Panc1 (cell line): ENCODE measurements around the gene SNED1. TPM values are rescaled to one million over a fixed set of nuclear protein-coding genes. Genes with fewer than 3 reads are reported as not detected.

Experiments
- ATAC-seq: fragments of 200-7000 bp; cut with Tn5 transposase; 2 replicates; pipeline ENCODE4 v1.9.1; 2020; ENCODE audit warnings: mild to moderate bottlenecking, moderate library complexity
- BruUV-seq: library from RNA; stranded (reverse); fragments of 400-500 nt; replicated peaks from 2 replicates; lab custom pipeline; 2021; lab: Mats Ljungman, UMichigan
- CTCF ChIA-PET: fragments of 300-600 bp; sonication (Branson Sonifier 250); formaldehyde crosslinking; loops from one replicate; lab custom pipeline; 2022; ENCODE audit warnings: antibody characterized with exemption; lab: Charles Lee
- POLR2A ChIA-PET: fragments of 300-600 bp; sonication (Branson Sonifier 250); formaldehyde crosslinking; loops from one replicate; lab custom pipeline; 2022; ENCODE audit warnings: antibody characterized with exemption; lab: Charles Lee
- DNase-seq: peaks from one replicate; pipeline ENCODE4 v3.0.0-alpha.2; 2010; ENCODE audit warnings: low read depth, low spot score
- H3K27ac ChIP-seq: 2 replicates; pipeline ENCODE4 v1.5.1; 2011; ENCODE audit warnings: mild to moderate bottlenecking, low read length, inconsistent platforms
- H3K27me3 ChIP-seq: fragments of 200-500 bp; sonication (Bioruptor generic); 2 replicates; pipeline ENCODE4 v1.6.0; 2014; ENCODE audit warnings: low read length, inconsistent platforms; ENCODE audit not compliant: control insufficient read depth, insufficient read depth
- H3K36me3 ChIP-seq: fragments of 200-500 bp; sonication (Bioruptor generic); 2 replicates; pipeline ENCODE4 v1.5.1; 2014; ENCODE audit warnings: inconsistent platforms, mild to moderate bottlenecking, low read length, moderate library complexity; ENCODE audit not compliant: control insufficient read depth, insufficient read depth
- H3K4me1 ChIP-seq: 2 replicates; pipeline ENCODE4 v1.5.1; 2011; ENCODE audit warnings: inconsistent platforms, mild to moderate bottlenecking, low read length, moderate library complexity; ENCODE audit not compliant: control insufficient read depth, insufficient read depth
- H3K4me3 ChIP-seq, 2 experiments: 2 replicates each; pipeline ENCODE4 v1.5.1; 2011 to 2012; ENCODE audit warnings: low read depth in 2 of 2, low read length in 2 of 2, mild to moderate bottlenecking in 2 of 2, inconsistent platforms in 1 of 2, moderate library complexity in 1 of 2
- H3K9me3 ChIP-seq: fragments of 200-500 bp; sonication (Bioruptor generic); 2 replicates; pipeline ENCODE4 v1.5.1; 2014; ENCODE audit warnings: low read depth, mild to moderate bottlenecking, inconsistent platforms, low read length, moderate library complexity; ENCODE audit not compliant: control insufficient read depth, insufficient read depth
- POLR2AphosphoS5 ChIP-seq: IDR thresholded peaks from 2 replicates; pipeline ENCODE4 v1.6.1; 2012; ENCODE audit warnings: mild to moderate bottlenecking, low read depth, low read length, moderate library complexity
- REST ChIP-seq, 2 experiments: IDR thresholded peaks; 2 replicates each; pipeline ENCODE4 v1.6.1; 2011 to 2012; ENCODE audit warnings: low read depth in 2 of 2, control low read depth in 1 of 2, low read length in 1 of 2, mild to moderate bottlenecking in 1 of 2, moderate library complexity in 1 of 2; ENCODE audit not compliant: insufficient read depth in 1 of 2
- SIN3A ChIP-seq: IDR thresholded peaks from 2 replicates; pipeline ENCODE4 v1.6.1; 2012; ENCODE audit warnings: low read depth, mild to moderate bottlenecking, low read length, moderate library complexity, borderline replicate concordance; ENCODE audit not compliant: insufficient read depth
- TCF7L2 ChIP-seq: IDR thresholded peaks from 2 replicates; pipeline ENCODE4 v1.6.1; 2011; ENCODE audit warnings: mild to moderate bottlenecking, low read depth, low read length, inconsistent platforms
- in situ Hi-C: cut with HindIII; loops from 2 replicates; pipeline ENCODE4 v1.10.0; 2016; ENCODE audit warnings: low sequenced_read_pairs, low pct_unique_long_range_greater_than_20kb
- intact Hi-C: fragments of 100-400 bp; cut with micrococcal nuclease; formaldehyde crosslinking; loops from one replicate; pipeline ENCODE4 v1.10.0; 2022; ENCODE audit not compliant: unreplicated experiment
- total RNA-seq: library from RNA; stranded (reverse); gene quantifications from one replicate; pipeline ENCODE4 v1.2.1, GENCODE V29; 2021; ENCODE audit not compliant: unreplicated experiment
- TF ChIP-seq, protein P1 (sequence below): fragments of 450-650 bp; IDR thresholded peaks from 2 replicates; pipeline ENCODE4 v1.5.1; 2017; ENCODE audit warnings: mild to moderate bottlenecking

SNED1 gene
- total RNA-seq, 1 experiment from 2014 or later: 11.0 TPM

DNA sequence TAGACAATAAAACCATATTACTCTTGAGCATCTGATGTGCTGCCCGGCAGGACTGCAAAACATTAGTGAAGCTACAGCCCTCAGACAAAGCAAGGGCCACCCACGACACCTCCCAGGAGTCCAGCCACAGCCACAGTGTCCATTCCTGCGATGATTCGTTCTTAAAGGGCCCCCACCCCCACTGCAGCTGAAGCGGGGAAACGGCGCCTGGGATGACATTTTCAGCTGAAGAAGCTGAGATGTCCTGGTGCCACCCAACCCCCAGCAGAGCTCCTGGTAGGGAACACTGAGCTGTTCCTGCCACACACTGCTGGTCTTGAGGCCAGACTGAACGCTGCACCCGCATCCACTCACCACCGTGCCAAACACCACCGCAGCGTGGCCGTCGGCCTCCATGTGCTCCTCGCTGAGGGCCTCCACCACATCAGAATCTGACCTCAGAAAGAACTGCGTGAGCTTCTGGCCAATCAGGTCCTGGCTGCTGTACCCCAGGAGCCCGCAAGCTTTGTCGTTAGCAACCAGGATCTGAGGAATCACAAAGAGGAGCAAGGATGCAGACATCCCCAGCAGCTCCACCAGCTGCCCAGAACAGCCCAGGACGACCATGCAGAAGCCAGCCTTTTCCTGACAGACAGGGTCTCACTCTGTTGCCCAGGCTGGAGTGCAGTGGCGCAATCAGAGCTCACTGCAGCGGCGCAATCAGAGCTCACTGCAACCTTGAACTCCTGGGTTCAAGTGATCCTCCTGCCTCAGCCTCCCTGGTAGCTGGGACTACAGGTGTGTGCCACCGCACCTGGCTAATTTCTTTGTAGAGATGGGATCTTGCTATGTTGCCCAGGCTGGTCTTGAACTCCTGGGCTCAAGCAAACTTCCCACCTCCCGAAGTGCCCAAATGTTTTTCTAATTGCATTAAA is 141.4 kb downstream of the SNED1 start:
- no peaks in the 10 kb centered on the region for H3K9me3 ChIP-seq
- intact Hi-C loops (no loop called here), in situ Hi-C loops (no loop called here)
- no peak overlapping the region for H3K27ac ChIP-seq
- ChIA-PET CTCF (interaction anchor here (1.1 kb wide), 1 partner anchor 61 kb away, joined by 4 read pairs; no protein-coding TSS in a partner anchor), POLR2A (interaction anchor here (0.6 to 0.9 kb wide), 2 partner anchors 33 to 881 kb away, joined by 5 read pairs; no protein-coding TSS in a partner anchor)
- H3K4me1 ChIP-seq: no peaks in the 10 kb centered on the region
- H3K27me3 ChIP-seq: no peaks in the 10 kb centered on the region
- H3K4me3 ChIP-seq: no peak overlapping the region
- ATAC-seq: no peak
- no peaks in the 10 kb centered on the region for H3K36me3 ChIP-seq
- no TSS peak for BruUV-seq
- no peak for TF ChIP-seq POLR2AphosphoS5
- TF ChIP-seq SIN3A: no peak
- TF ChIP-seq TCF7L2: no peak
- no peak for TF ChIP-seq REST (IDR thresholded peaks at IDR 0.05; ENCODE audit: insufficient read depth in 1 of 2, low read depth in 2 of 2, low read length in 1 of 2)
- TF ChIP-seq, protein P1, sequence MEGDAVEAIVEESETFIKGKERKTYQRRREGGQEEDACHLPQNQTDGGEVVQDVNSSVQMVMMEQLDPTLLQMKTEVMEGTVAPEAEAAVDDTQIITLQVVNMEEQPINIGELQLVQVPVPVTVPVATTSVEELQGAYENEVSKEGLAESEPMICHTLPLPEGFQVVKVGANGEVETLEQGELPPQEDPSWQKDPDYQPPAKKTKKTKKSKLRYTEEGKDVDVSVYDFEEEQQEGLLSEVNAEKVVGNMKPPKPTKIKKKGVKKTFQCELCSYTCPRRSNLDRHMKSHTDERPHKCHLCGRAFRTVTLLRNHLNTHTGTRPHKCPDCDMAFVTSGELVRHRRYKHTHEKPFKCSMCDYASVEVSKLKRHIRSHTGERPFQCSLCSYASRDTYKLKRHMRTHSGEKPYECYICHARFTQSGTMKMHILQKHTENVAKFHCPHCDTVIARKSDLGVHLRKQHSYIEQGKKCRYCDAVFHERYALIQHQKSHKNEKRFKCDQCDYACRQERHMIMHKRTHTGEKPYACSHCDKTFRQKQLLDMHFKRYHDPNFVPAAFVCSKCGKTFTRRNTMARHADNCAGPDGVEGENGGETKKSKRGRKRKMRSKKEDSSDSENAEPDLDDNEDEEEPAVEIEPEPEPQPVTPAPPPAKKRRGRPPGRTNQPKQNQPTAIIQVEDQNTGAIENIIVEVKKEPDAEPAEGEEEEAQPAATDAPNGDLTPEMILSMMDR: no peak
- DNase-seq: no peak

DNA sequence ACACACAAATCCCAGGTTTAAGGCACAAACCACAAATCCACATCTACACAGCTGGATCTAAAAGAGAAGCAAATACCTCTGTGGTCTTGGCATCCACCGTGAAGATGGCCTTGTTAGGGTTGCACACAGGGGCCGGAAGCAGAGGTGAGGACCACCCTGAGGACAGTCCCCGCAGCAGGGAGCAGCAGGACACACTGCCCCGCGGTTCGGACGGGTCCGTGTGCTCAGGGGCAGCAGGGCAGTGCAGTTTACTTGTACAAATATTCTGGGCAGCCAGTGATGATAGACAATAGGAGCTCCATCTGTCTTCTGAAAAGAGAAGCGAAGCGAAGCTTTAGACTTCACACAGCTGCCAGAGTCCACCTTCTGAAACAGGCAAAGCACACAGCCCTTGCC is 142.0 kb downstream of the SNED1 start:
- Histone ChIP-seq H3K27me3 (no peaks in the 10 kb centered on the region), H3K4me3 (no peak overlapping the region), H3K27ac (no peak overlapping the region), H3K9me3 (no peaks in the 10 kb centered on the region), H3K36me3 (no peaks in the 10 kb centered on the region), H3K4me1 (no peaks in the 10 kb centered on the region)
- no TSS peak for BruUV-seq
- intact Hi-C loops: no loop called here
- ChIA-PET POLR2A (interaction anchor here (0.9 kb wide), 1 partner anchor 33 kb away, joined by 5 read pairs; no protein-coding TSS in a partner anchor), CTCF (interaction anchor here (1.1 kb wide), 1 partner anchor 62 kb away, joined by 4 read pairs; no protein-coding TSS in a partner anchor)
- no peak for DNase-seq
- no peak for ATAC-seq
- in situ Hi-C loops: no loop called here
- no peak for TF ChIP-seq TCF7L2
- TF ChIP-seq POLR2AphosphoS5: no peak
- TF ChIP-seq REST (IDR thresholded peaks at IDR 0.05; ENCODE audit: insufficient read depth in 1 of 2, low read depth in 2 of 2, low read length in 1 of 2): no peak
- TF ChIP-seq, protein P1: no peak
- TF ChIP-seq SIN3A: no peak
